ENCODE results near the gene NUDT19.
"Not testable (repeated sequence)": the region's sequence is repeated elsewhere in the genome, so short reads cannot be mapped to it uniquely, and the experiment has no call there.

DNA sequence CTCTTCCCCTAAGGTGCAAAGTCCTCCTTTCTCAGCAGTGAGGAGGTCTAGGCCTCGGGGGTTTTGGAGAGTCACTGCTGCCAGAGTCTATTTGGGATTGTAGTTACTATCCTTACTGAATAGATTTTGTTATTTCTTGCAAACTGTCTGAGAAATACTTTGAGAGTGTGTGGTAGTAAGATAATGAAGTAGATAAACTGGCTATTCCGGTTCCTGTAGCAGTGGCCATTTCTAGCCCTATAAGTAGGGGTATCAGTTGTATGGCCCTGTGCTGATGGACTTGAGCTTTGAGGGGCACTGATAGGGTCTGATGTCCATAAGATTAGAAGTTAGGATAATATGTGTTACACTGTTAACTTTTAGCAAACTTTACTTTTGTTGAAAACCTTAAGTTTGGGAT is 2.7 kb downstream of the NUDT19 start:
- TF ChIP-seq, protein P1, sequence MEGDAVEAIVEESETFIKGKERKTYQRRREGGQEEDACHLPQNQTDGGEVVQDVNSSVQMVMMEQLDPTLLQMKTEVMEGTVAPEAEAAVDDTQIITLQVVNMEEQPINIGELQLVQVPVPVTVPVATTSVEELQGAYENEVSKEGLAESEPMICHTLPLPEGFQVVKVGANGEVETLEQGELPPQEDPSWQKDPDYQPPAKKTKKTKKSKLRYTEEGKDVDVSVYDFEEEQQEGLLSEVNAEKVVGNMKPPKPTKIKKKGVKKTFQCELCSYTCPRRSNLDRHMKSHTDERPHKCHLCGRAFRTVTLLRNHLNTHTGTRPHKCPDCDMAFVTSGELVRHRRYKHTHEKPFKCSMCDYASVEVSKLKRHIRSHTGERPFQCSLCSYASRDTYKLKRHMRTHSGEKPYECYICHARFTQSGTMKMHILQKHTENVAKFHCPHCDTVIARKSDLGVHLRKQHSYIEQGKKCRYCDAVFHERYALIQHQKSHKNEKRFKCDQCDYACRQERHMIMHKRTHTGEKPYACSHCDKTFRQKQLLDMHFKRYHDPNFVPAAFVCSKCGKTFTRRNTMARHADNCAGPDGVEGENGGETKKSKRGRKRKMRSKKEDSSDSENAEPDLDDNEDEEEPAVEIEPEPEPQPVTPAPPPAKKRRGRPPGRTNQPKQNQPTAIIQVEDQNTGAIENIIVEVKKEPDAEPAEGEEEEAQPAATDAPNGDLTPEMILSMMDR (IDR thresholded peaks at IDR 0.05) = not testable (repeated sequence)
- not testable (repeated sequence) for TF ChIP-seq POLR2AphosphoS5, POLR2A, EP300 (IDR thresholded peaks at IDR 0.05)
